ENCODE results near the gene DUSP22. TPM values are rescaled to one million over a fixed set of nuclear protein-coding genes. Genes with fewer than 3 reads are reported as not detected.

The DUSP22 gene
- total RNA-seq, 1 donor from 2014 or later: 48.0 TPM

DNA sequence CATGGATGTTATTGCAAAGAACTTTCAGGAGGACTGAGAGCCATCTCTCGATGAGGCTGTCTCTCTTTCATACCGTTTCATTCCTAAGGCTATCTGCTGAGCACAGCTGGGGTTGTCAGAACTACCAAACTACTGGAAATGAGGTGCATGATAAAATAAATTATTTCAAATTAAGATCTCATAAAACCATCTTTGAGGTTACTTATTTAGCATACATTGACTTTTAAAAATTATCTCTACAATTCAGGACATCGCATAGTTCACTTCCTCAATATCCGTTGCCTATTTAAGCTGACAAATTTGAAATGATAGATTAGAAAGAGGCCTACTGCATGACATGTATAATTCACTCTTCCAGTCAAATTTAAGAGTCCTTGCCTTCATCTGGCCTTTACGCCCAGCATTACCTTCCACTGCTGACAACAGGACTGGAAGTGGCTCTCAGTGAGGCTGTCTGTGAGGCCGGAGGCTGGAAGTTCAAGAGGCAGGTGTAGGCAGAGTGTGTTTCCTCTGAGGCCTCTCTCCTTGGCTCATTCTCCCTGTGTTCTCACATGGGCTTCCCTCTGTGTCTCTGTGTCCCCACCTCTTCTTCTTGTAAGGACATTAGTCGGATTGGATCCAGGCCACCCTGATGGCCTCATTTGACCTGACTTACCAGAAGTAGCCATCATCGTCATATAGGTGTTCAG, 12.8 kb upstream of the DUSP22 start:
- Histone ChIP-seq H3K36me3 (no peaks in the 10 kb centered on the region), H3K4me3 (no peak overlapping the region), H3K27me3 (ENCODE audit: low read depth) (peaks cover 28% of the 10 kb centered on the region), H3K9me3 (replicated peaks) (no peaks in the 10 kb centered on the region), H3K27ac (replicated peaks) (no peak overlapping the region), H3K4me1 (no peaks in the 10 kb centered on the region)
- DNase-seq: no peak
- intact Hi-C loops (cut with micrococcal nuclease): no loop called here
- TF ChIP-seq, protein P1, sequence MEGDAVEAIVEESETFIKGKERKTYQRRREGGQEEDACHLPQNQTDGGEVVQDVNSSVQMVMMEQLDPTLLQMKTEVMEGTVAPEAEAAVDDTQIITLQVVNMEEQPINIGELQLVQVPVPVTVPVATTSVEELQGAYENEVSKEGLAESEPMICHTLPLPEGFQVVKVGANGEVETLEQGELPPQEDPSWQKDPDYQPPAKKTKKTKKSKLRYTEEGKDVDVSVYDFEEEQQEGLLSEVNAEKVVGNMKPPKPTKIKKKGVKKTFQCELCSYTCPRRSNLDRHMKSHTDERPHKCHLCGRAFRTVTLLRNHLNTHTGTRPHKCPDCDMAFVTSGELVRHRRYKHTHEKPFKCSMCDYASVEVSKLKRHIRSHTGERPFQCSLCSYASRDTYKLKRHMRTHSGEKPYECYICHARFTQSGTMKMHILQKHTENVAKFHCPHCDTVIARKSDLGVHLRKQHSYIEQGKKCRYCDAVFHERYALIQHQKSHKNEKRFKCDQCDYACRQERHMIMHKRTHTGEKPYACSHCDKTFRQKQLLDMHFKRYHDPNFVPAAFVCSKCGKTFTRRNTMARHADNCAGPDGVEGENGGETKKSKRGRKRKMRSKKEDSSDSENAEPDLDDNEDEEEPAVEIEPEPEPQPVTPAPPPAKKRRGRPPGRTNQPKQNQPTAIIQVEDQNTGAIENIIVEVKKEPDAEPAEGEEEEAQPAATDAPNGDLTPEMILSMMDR (IDR thresholded peaks at IDR 0.05; ENCODE audit: borderline replicate concordance): no peak

DNA sequence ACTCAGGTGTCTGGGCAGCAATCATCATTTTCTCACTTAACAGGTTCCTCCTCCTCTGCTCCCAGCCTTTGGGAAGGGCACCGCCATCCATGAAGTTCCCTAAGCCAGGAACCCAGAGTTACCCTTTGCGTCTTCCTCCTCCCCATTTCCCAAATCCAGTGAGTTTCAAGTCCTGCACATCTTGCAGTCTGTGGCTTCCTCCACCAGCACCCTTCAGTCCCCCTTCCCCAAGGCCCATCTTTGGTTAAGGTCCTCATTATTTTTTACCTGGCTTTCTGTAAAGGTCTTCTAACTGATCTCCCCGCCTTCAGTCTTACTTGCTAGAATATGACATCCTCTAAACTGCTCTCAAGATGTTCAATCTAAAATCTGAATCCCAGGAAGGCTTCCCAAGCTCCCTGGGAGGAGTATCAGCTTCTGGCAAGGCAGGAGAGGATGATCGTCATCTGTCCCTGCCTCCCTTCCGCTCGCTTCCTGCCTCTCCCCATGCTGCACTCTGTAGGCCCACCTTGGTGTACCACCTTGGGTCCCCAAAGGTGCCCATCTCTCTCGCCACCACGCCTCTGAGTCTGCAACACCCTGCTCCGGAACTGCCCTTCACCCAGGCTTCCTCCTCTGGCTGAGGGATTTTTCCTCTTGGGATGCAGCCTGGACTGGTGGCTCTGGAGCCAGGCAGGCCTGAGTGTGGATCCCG, 11.4 kb upstream of the DUSP22 start:
- no peaks in the 10 kb centered on the region for H3K9me3 ChIP-seq (replicated peaks)
- H3K4me1 ChIP-seq: no peaks in the 10 kb centered on the region
- H3K27me3 ChIP-seq (ENCODE audit: low read depth): peaks cover 20% of the 10 kb centered on the region
- no peak overlapping the region for H3K27ac ChIP-seq (replicated peaks)
- intact Hi-C loops (cut with micrococcal nuclease): no loop called here
- no peaks in the 10 kb centered on the region for H3K36me3 ChIP-seq
- TF ChIP-seq, protein P1 (IDR thresholded peaks at IDR 0.05; ENCODE audit: borderline replicate concordance): no peak
- DNase-seq: no peak
- no peak overlapping the region for H3K4me3 ChIP-seq

DNA sequence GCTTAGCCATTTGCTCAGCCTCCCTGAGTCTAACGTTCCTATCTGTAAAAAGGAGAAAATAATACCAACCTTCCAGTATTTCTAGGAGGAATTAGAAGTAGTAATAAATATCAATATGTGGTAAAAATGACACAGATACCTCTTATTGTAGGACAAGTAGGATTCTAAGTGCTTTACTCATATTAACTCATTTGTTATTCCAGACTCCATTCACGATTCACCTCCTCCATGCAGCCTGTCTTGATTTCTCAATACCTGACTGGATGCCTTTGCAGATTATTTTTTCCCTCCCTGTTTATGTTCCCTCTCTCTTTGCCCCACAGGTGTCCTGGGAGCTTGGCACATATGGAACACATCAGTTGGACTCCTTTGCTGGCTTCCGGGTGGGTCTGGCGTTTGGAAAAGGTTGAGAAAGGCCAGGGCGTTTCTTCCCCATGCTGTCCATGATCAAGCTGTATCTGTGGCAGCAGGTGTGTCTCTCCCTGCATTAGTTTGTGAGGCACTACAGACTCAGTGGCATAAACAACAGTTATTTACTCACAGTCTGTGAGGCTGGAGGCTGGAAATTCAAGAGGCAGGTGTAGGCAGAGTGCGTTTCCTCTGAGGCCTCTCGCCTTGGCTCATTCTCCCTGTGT, 10.7 kb upstream of the DUSP22 start:
- no peaks in the 10 kb centered on the region for H3K36me3 ChIP-seq
- intact Hi-C loops (cut with micrococcal nuclease): no loop called here
- H3K4me3 ChIP-seq: no peak overlapping the region
- H3K27ac ChIP-seq (replicated peaks): no peak overlapping the region
- no peak for DNase-seq
- peaks cover 20% of the 10 kb centered on the region for H3K27me3 ChIP-seq (ENCODE audit: low read depth)
- H3K4me1 ChIP-seq: no peaks in the 10 kb centered on the region
- TF ChIP-seq, protein P1 (IDR thresholded peaks at IDR 0.05; ENCODE audit: borderline replicate concordance): no peak
- no peaks in the 10 kb centered on the region for H3K9me3 ChIP-seq (replicated peaks)

DNA sequence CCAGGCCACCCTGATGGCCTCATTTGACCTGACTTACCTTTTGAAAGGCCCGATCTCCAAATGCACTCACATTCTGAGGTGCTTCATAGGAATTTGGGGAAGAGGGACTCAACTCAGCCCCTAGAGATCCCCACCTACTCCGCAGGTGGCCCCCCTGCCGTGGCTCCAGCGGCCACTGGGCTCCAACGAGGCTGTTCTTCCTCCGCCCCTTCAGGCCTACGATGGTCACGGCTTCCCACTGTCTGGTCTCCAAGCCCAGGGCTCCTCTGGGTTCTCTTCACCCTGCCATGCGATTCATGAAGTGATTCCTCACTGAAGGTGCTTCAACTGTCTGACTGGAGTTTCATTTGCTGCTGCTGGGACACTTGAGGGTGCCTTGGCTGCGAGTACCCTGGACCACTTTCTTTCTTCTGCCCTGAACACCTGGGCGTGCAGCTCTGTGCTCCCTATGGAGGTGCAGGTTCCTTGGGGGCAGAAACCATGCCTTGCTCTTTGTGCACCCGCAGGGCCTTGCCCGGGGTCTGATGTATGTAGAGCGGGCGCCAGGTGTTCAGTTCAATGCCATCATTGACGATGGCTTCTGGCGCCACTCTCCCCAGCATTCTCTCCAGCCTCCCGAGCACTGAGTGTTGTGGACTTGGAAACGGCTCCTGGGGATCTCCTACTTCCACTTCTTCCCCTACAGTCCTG, 10.0 kb upstream of the DUSP22 start:
- intact Hi-C loops (cut with micrococcal nuclease): no loop called here
- Histone ChIP-seq H3K27me3 (ENCODE audit: low read depth) (peaks cover 20% of the 10 kb centered on the region), H3K4me1 (no peaks in the 10 kb centered on the region), H3K9me3 (replicated peaks) (no peaks in the 10 kb centered on the region), H3K27ac (replicated peaks) (no peak overlapping the region), H3K36me3 (no peaks in the 10 kb centered on the region), H3K4me3 (no peak overlapping the region)
- TF ChIP-seq, protein P1 (IDR thresholded peaks at IDR 0.05; ENCODE audit: borderline replicate concordance): no peak
- no peak for DNase-seq

DNA sequence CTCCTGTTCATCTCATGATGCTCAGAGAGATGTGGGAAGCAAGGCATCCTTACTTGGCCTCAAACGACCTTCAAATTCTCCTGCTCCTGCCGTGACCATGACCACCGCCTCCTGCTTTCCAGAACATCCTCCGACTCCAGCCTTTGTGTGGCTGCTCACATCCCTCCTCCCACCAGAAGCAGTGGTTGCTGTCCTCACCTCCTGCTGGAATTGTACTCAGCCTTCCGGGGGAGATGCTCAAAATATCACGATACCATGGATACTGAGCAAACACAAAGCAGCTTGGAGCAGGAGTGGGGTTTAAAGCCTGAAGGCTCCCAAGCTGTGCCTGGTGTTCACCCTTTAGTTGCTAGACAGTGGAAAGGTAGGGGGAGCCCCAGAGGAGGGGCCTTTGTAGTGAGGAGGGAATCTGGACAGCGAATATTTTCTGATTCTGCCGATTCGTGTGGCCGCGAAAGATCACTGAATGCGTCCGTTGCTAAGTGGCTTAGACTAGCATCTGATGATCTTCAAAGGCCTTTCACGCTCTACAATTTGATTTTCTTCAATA, 9.3 kb upstream of the DUSP22 start:
- intact Hi-C loops (cut with micrococcal nuclease): no loop called here
- Histone ChIP-seq H3K36me3 (no peaks in the 10 kb centered on the region), H3K4me1 (no peaks in the 10 kb centered on the region), H3K27ac (replicated peaks) (no peak overlapping the region), H3K9me3 (replicated peaks) (no peaks in the 10 kb centered on the region), H3K4me3 (no peak overlapping the region), H3K27me3 (ENCODE audit: low read depth) (peaks cover 20% of the 10 kb centered on the region)
- no peak for DNase-seq
- TF ChIP-seq, protein P1 (IDR thresholded peaks at IDR 0.05; ENCODE audit: borderline replicate concordance): no peak
